Measurements from ENCODE around the gene POLR2H.

DNA sequence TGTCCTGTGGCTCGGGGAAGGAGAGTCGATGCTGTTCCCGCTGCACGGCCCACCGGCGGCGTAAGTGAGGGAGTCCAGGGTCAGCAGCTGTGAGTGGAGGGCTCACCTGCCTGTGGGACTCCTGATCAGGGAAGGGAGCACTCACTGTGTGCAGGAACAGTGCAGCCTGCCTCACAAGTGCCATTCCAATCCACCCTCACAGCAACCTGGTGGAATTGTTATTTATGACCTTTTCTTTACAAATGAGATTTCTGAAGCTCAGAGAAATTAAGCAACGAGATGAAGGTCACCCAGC lies 27.4 kb downstream of the POLR2H start:
- TF ChIP-seq, protein P1, sequence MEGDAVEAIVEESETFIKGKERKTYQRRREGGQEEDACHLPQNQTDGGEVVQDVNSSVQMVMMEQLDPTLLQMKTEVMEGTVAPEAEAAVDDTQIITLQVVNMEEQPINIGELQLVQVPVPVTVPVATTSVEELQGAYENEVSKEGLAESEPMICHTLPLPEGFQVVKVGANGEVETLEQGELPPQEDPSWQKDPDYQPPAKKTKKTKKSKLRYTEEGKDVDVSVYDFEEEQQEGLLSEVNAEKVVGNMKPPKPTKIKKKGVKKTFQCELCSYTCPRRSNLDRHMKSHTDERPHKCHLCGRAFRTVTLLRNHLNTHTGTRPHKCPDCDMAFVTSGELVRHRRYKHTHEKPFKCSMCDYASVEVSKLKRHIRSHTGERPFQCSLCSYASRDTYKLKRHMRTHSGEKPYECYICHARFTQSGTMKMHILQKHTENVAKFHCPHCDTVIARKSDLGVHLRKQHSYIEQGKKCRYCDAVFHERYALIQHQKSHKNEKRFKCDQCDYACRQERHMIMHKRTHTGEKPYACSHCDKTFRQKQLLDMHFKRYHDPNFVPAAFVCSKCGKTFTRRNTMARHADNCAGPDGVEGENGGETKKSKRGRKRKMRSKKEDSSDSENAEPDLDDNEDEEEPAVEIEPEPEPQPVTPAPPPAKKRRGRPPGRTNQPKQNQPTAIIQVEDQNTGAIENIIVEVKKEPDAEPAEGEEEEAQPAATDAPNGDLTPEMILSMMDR (IDR thresholded peaks at IDR 0.05; ENCODE audit: low read depth, low read length, poor library complexity, severe bottlenecking) = no peak
- TF ChIP-seq EZH2phosphoT487 (IDR thresholded peaks at IDR 0.05; ENCODE audit: borderline replicate concordance, low read length) = no peak

All from DOHH2 (cell line).